Calu3 (cell line): ENCODE data around the gene CFC1. TPM values are rescaled to one million over a fixed set of nuclear protein-coding genes. Genes with fewer than 3 reads are reported as not detected.
"Not testable (repeated sequence)": the region's sequence is repeated elsewhere in the genome, so short reads cannot be mapped to it uniquely, and the experiment has no call there.

Source experiments
- BruUV-seq: library from RNA; stranded (reverse); fragments of 400-500 nt; replicated peaks from 2 replicates; lab custom pipeline; 2021; lab: Mats Ljungman, UMichigan
- CTCF ChIA-PET: fragments of 300-600 bp; sonication (Branson Sonifier 250); formaldehyde crosslinking; loops from one replicate; lab custom pipeline; 2022; ENCODE audit warnings: antibody characterized with exemption; lab: Charles Lee
- DNase-seq: peaks from one replicate; pipeline ENCODE4 v3.0.0; 2022
- H3K27ac Mint-ChIP-seq: one replicate; pipeline ENCODE4 v1.8.0; 2022; ENCODE audit warnings: mixed read lengths; ENCODE audit not compliant: unreplicated experiment
- H3K27me3 Mint-ChIP-seq: one replicate; pipeline ENCODE4 v1.8.0; 2022; ENCODE audit warnings: mixed read lengths; ENCODE audit not compliant: unreplicated experiment
- H3K36me3 Mint-ChIP-seq: one replicate; pipeline ENCODE4 v1.8.0; 2022; ENCODE audit warnings: mild to moderate bottlenecking, moderate library complexity, mixed read lengths; ENCODE audit not compliant: insufficient read depth, unreplicated experiment
- H3K4me1 Mint-ChIP-seq: one replicate; pipeline ENCODE4 v1.8.0; 2022; ENCODE audit warnings: mild to moderate bottlenecking, low read depth, mixed read lengths; ENCODE audit not compliant: unreplicated experiment
- H3K4me3 Mint-ChIP-seq: one replicate; pipeline ENCODE4 v1.8.0; 2022; ENCODE audit warnings: mild to moderate bottlenecking, low read depth, moderate library complexity, mixed read lengths; ENCODE audit not compliant: unreplicated experiment
- H3K9me3 Mint-ChIP-seq: one replicate; pipeline ENCODE4 v1.8.0; 2022; ENCODE audit warnings: low read depth, mixed read lengths; ENCODE audit not compliant: unreplicated experiment
- intact Hi-C: fragments of 100-400 bp; cut with micrococcal nuclease; formaldehyde crosslinking; loops from one replicate; pipeline ENCODE4 v1.10.0; 2022; ENCODE audit not compliant: unreplicated experiment
- total RNA-seq: library from RNA; stranded (reverse); gene quantifications from 2 replicates; pipeline ENCODE4 v1.2.3, GENCODE V29; 2022

The CFC1 gene
- total RNA-seq, 1 experiment from 2014 or later = not detected

GRCh38 chr2:130599926-130600325 lies 551 bp upstream of the CFC1 start:
- DNase-seq, CTCF ChIA-PET, H3K36me3 Mint-ChIP-seq, H3K9me3 Mint-ChIP-seq, H3K4me3 Mint-ChIP-seq, H3K27ac Mint-ChIP-seq, intact Hi-C loops, H3K27me3 Mint-ChIP-seq, BruUV-seq, H3K4me1 Mint-ChIP-seq: not testable (repeated sequence)

- H3K4me1 Mint-ChIP-seq, H3K9me3 Mint-ChIP-seq, H3K27me3 Mint-ChIP-seq, H3K36me3 Mint-ChIP-seq, H3K27ac Mint-ChIP-seq, BruUV-seq, intact Hi-C loops, CTCF ChIA-PET, H3K4me3 Mint-ChIP-seq, DNase-seq: not testable (repeated sequence)
Measured at GRCh38 chr2:130598463-130598862, 912 bp downstream of the CFC1 start.

- CTCF ChIA-PET, H3K4me1 Mint-ChIP-seq, H3K9me3 Mint-ChIP-seq, H3K36me3 Mint-ChIP-seq, H3K27ac Mint-ChIP-seq, intact Hi-C loops, H3K4me3 Mint-ChIP-seq, H3K27me3 Mint-ChIP-seq, DNase-seq, BruUV-seq: not testable (repeated sequence)
Measured at GRCh38 chr2:130597994-130598393, 1.4 kb downstream of the CFC1 start.

- H3K27me3 Mint-ChIP-seq, H3K36me3 Mint-ChIP-seq, H3K4me3 Mint-ChIP-seq, BruUV-seq, intact Hi-C loops, H3K4me1 Mint-ChIP-seq, H3K27ac Mint-ChIP-seq, DNase-seq, CTCF ChIA-PET, H3K9me3 Mint-ChIP-seq: not testable (repeated sequence)
Measured at GRCh38 chr2:130596757-130597156, 2.6 kb downstream of the CFC1 start.

- intact Hi-C loops, H3K27ac Mint-ChIP-seq, H3K27me3 Mint-ChIP-seq, BruUV-seq, H3K4me3 Mint-ChIP-seq, H3K36me3 Mint-ChIP-seq, DNase-seq, H3K9me3 Mint-ChIP-seq, H3K4me1 Mint-ChIP-seq, CTCF ChIA-PET: not testable (repeated sequence)
Measured at GRCh38 chr2:130594011-130594410, 5.4 kb downstream of the CFC1 start.

- intact Hi-C loops, DNase-seq, H3K36me3 Mint-ChIP-seq, CTCF ChIA-PET, H3K4me3 Mint-ChIP-seq, H3K27ac Mint-ChIP-seq, BruUV-seq, H3K9me3 Mint-ChIP-seq, H3K4me1 Mint-ChIP-seq, H3K27me3 Mint-ChIP-seq: not testable (repeated sequence)
Measured at GRCh38 chr2:130592791-130593414, 6.5 kb downstream of the CFC1 start.

- H3K27ac Mint-ChIP-seq, intact Hi-C loops, H3K4me3 Mint-ChIP-seq, CTCF ChIA-PET, DNase-seq, BruUV-seq, H3K4me1 Mint-ChIP-seq, H3K27me3 Mint-ChIP-seq, H3K36me3 Mint-ChIP-seq, H3K9me3 Mint-ChIP-seq: not testable (repeated sequence)
Measured at GRCh38 chr2:130590842-130591359, 8.5 kb downstream of the CFC1 start.

GRCh38 chr2:130590170-130590841 lies 9.1 kb downstream of the CFC1 start:
- BruUV-seq, H3K4me1 Mint-ChIP-seq, H3K27ac Mint-ChIP-seq, CTCF ChIA-PET, H3K27me3 Mint-ChIP-seq, intact Hi-C loops, DNase-seq, H3K4me3 Mint-ChIP-seq, H3K9me3 Mint-ChIP-seq, H3K36me3 Mint-ChIP-seq: not testable (repeated sequence)

- BruUV-seq, H3K4me1 Mint-ChIP-seq, H3K36me3 Mint-ChIP-seq, H3K27ac Mint-ChIP-seq, H3K4me3 Mint-ChIP-seq, intact Hi-C loops, CTCF ChIA-PET, H3K27me3 Mint-ChIP-seq, H3K9me3 Mint-ChIP-seq, DNase-seq: not testable (repeated sequence)
Measured at GRCh38 chr2:130588688-130589458, 10.5 kb downstream of the CFC1 start.
